H1 (cell line): Measurements from ENCODE around the gene KRTAP3-2. TPM values are rescaled to one million over a fixed set of nuclear protein-coding genes. Genes with fewer than 3 reads are reported as not detected.

Experiments used
- CTCF ChIA-PET: fragments of 300-600 bp; sonication (Branson Sonifier 250); formaldehyde crosslinking; loops from one replicate; lab custom pipeline; 2021; ENCODE audit not compliant: partially characterized antibody; lab: Charles Lee
- POLR2A ChIA-PET: fragments of 300-600 bp; sonication (Branson Sonifier 250); formaldehyde crosslinking; loops from one replicate; lab custom pipeline; 2021; ENCODE audit warnings: inconsistent platforms; ENCODE audit not compliant: partially characterized antibody; lab: Charles Lee
- DNase-seq, 2 experiments: peaks; one replicate each; pipeline versions ENCODE4 v3.0.0 to v3.0.0-alpha.2; 2010 to 2022; ENCODE audit warnings: low spot score in 2 of 2, low read depth in 1 of 2, mixed read lengths in 1 of 2
- FAIRE-seq: peaks from 2 replicates; lab custom pipeline; 2011; peaks lifted over from hg19 to GRCh38; lab: Jason Lieb, UNC
- H2AFZ ChIP-seq: 2 replicates; pipeline ENCODE4 v1.8.1; 2012; ENCODE audit warnings: low read length, inconsistent platforms
- H2AK5ac ChIP-seq: 2 replicates; pipeline ENCODE4 v1.6.1; 2013; ENCODE audit warnings: low read depth, low read length
- H2BK120ac ChIP-seq: replicated peaks from 2 replicates; pipeline ENCODE3; 2013; ENCODE audit warnings: low read depth, low read length, inconsistent platforms
- H2BK12ac ChIP-seq: 2 replicates; pipeline ENCODE4 v1.6.1; 2013; ENCODE audit warnings: low read depth, low read length
- H2BK15ac ChIP-seq: 2 replicates; pipeline ENCODE4 v1.6.1; 2013; ENCODE audit warnings: low read length
- H2BK20ac ChIP-seq: 2 replicates; pipeline ENCODE4 v1.6.1; 2013; ENCODE audit warnings: low read length
- H2BK5ac ChIP-seq: 2 replicates; pipeline ENCODE4 v1.6.1; 2013; ENCODE audit warnings: low read depth, low read length
- H3K14ac ChIP-seq: 2 replicates; pipeline ENCODE4 v1.6.1; 2013; ENCODE audit warnings: inconsistent platforms; ENCODE audit not compliant: insufficient read length
- H3K18ac ChIP-seq: 2 replicates; pipeline ENCODE4 v1.6.1; 2013; ENCODE audit warnings: low read length; ENCODE audit errors: extremely low read depth
- H3K23ac ChIP-seq: 2 replicates; pipeline ENCODE4 v1.6.1; 2013; ENCODE audit warnings: inconsistent platforms; ENCODE audit not compliant: insufficient read length
- H3K23me2 ChIP-seq: 2 replicates; pipeline ENCODE4 v1.6.1; 2013; ENCODE audit warnings: low read depth, low read length
- H3K27ac ChIP-seq: 2 replicates; pipeline ENCODE4 v1.6.1; 2011; ENCODE audit warnings: low read depth, low read length, inconsistent platforms
- H3K27me3 ChIP-seq, 4 experiments: replicated peaks in 1 of 4; 1 replicate in 1 of 4; 2 replicates in 3 of 4; pipeline versions ENCODE4 v1.6.1 to v1.8.1; 2011 to 2013; ENCODE audit warnings: low read length in 3 of 4, mild to moderate bottlenecking in 3 of 4, inconsistent platforms in 2 of 4, mixed read lengths in 2 of 4, moderate library complexity in 1 of 4; ENCODE audit not compliant: control insufficient read depth in 3 of 4, insufficient read depth in 3 of 4; ENCODE audit errors: extremely low read depth in 1 of 4
- H3K36me3 ChIP-seq, 4 experiments: 2 replicates each; pipeline versions ENCODE4 v1.6.1 to v1.8.1; 2011 to 2013; ENCODE audit warnings: mild to moderate bottlenecking in 4 of 4, low read length in 3 of 4, moderate library complexity in 2 of 4, control low read depth in 1 of 4, inconsistent platforms in 1 of 4; ENCODE audit not compliant: insufficient read depth in 4 of 4, control insufficient read depth in 2 of 4
- H3K4ac ChIP-seq: replicated peaks from 2 replicates; pipeline ENCODE3; 2013; ENCODE audit warnings: low read length, low read depth, mixed read lengths, inconsistent platforms; ENCODE audit not compliant: insufficient read length
- H3K4me1 ChIP-seq, 4 experiments: replicated peaks in 1 of 4; 1 replicate in 1 of 4; 2 replicates in 3 of 4; pipeline versions ENCODE4 v1.6.1 to v1.8.1; 2011 to 2013; ENCODE audit warnings: low read length in 3 of 4, inconsistent platforms in 2 of 4, mixed read lengths in 1 of 4; ENCODE audit not compliant: insufficient read depth in 4 of 4, control insufficient read depth in 3 of 4
- H3K4me2 ChIP-seq, 2 experiments: 2 replicates each; pipeline versions ENCODE4 v1.6.1 to v1.8.1; 2011 to 2013; ENCODE audit warnings: low read depth in 2 of 2, low read length in 2 of 2, control low read depth in 1 of 2, inconsistent platforms in 1 of 2, mild to moderate bottlenecking in 1 of 2; ENCODE audit not compliant: insufficient read depth in 1 of 2
- H3K4me3 ChIP-seq, 4 experiments: fragments of 200-600, 300-600 bp in 1 of 4; sonication (generic), shearing (Covaris generic), sonication (Bioruptor Twin) in 1 of 4; 2 replicates each; pipeline versions ENCODE4 v1.5.1 to v1.8.1; 2011 to 2016; ENCODE audit warnings: low read length in 4 of 4, low read depth in 3 of 4, control low read depth in 2 of 4, inconsistent platforms in 2 of 4, mild to moderate bottlenecking in 2 of 4, mixed read lengths in 1 of 4, moderate library complexity in 1 of 4; ENCODE audit not compliant: insufficient read depth in 2 of 4; ENCODE audit errors: extremely low read depth in 1 of 4
- H3K56ac ChIP-seq: replicated peaks from 2 replicates; pipeline ENCODE3; 2013; ENCODE audit warnings: low read depth, mild to moderate bottlenecking, mixed read lengths, low read length, inconsistent platforms; ENCODE audit not compliant: insufficient read length
- H3K79me1 ChIP-seq: 2 replicates; pipeline ENCODE4 v1.6.1; 2013; ENCODE audit warnings: low read depth, low read length, control low read depth
- H3K79me2 ChIP-seq, 2 experiments: 2 replicates each; pipeline versions ENCODE4 v1.6.1 to v1.8.1; 2012 to 2013; ENCODE audit warnings: low read length in 2 of 2, mild to moderate bottlenecking in 2 of 2, inconsistent platforms in 1 of 2; ENCODE audit not compliant: insufficient read depth in 2 of 2, control insufficient read depth in 1 of 2
- H3K9ac ChIP-seq, 4 experiments: replicated peaks in 1 of 4; 1 replicate in 1 of 4; 2 replicates in 3 of 4; pipeline versions ENCODE4 v1.6.1 to v1.8.1; 2011 to 2013; ENCODE audit warnings: low read depth in 3 of 4, low read length in 3 of 4, control low read depth in 2 of 4, mild to moderate bottlenecking in 2 of 4, moderate library complexity in 2 of 4, inconsistent platforms in 1 of 4; ENCODE audit errors: extremely low read depth in 1 of 4
- H3K9me3 ChIP-seq, 2 experiments: 2 replicates each; pipeline versions ENCODE4 v1.6.1 to v1.8.1; 2012 to 2013; ENCODE audit warnings: mild to moderate bottlenecking in 2 of 2, moderate library complexity in 2 of 2, control low read depth in 1 of 2, inconsistent platforms in 1 of 2, low read depth in 1 of 2, low read length in 1 of 2, mixed read lengths in 1 of 2; ENCODE audit not compliant: insufficient read depth in 2 of 2
- H4K20me1 ChIP-seq, 2 experiments: replicated peaks in 1 of 2; 2 replicates each; pipeline versions ENCODE3 to v1.8.1; 2011 to 2013; ENCODE audit warnings: inconsistent platforms in 2 of 2, low read length in 2 of 2, mild to moderate bottlenecking in 1 of 2; ENCODE audit not compliant: insufficient read depth in 2 of 2, control insufficient read depth in 1 of 2
- H4K5ac ChIP-seq: 2 replicates; pipeline ENCODE4 v1.6.1; 2013; ENCODE audit warnings: low read length, low read depth, mixed read lengths, inconsistent platforms; ENCODE audit not compliant: insufficient read length
- H4K8ac ChIP-seq: 2 replicates; pipeline ENCODE4 v1.8.0; 2013; ENCODE audit warnings: mild to moderate bottlenecking, moderate library complexity, low read length, inconsistent platforms; ENCODE audit not compliant: insufficient read depth; ENCODE audit errors: extremely low read depth
- H4K91ac ChIP-seq: replicated peaks from 2 replicates; pipeline ENCODE3; 2013; ENCODE audit warnings: low read length, mixed read lengths, inconsistent platforms; ENCODE audit not compliant: insufficient read length
- ASH2L ChIP-seq: fragments of 200-600, 300-600 bp; sonication (generic); IDR thresholded peaks from one replicate; pipeline ENCODE4 v1.7.1; 2017; ENCODE audit warnings: low read length
- BACH1 ChIP-seq: IDR thresholded peaks from 2 replicates; pipeline ENCODE4 v1.6.1; 2012; ENCODE audit warnings: low read length, improper control_type of control experiment
- CTBP2 ChIP-seq: IDR thresholded peaks from 2 replicates; pipeline ENCODE4 v1.7.0; 2011; ENCODE audit warnings: borderline replicate concordance, mild to moderate bottlenecking, moderate library complexity, mixed read lengths, low read length; ENCODE audit not compliant: insufficient read depth, insufficient read length
- GABPA ChIP-seq: IDR thresholded peaks from 2 replicates; pipeline ENCODE4 v1.6.1; 2011; ENCODE audit warnings: mild to moderate bottlenecking, low read length, moderate library complexity, borderline replicate concordance; ENCODE audit not compliant: insufficient read depth
- HDAC6 ChIP-seq: IDR thresholded peaks from one replicate; pipeline ENCODE4 v1.7.1; 2012; ENCODE audit warnings: low read depth, mild to moderate bottlenecking, inconsistent platforms, low read length, moderate library complexity
- PHF8 ChIP-seq: fragments of 200-600 bp; sonication (generic); conservative IDR thresholded peaks from 2 replicates; pipeline ENCODE4 v1.7.1; 2012; ENCODE audit warnings: low read depth, mild to moderate bottlenecking, inconsistent platforms, low read length, moderate library complexity
- RAD21 ChIP-seq, 2 experiments: IDR thresholded peaks in 1 of 2; conservative IDR thresholded peaks in 1 of 2; 2 replicates each; pipeline ENCODE4 v1.6.1; 2011; ENCODE audit warnings: low read depth in 2 of 2, low read length in 2 of 2, improper control_type of control experiment in 1 of 2, inconsistent platforms in 1 of 2, mild to moderate bottlenecking in 1 of 2, moderate library complexity in 1 of 2
- RXRA ChIP-seq: IDR thresholded peaks from 2 replicates; pipeline ENCODE4 v1.6.1; 2011; ENCODE audit warnings: low read depth, mild to moderate bottlenecking, low read length, moderate library complexity; ENCODE audit not compliant: insufficient read depth
- SIRT6 ChIP-seq: IDR thresholded peaks from one replicate; pipeline ENCODE4 v1.7.1; 2012; ENCODE audit warnings: low read length, inconsistent platforms
- TBP ChIP-seq: IDR thresholded peaks from 2 replicates; pipeline ENCODE4 v1.6.1; 2011; ENCODE audit warnings: low read depth, low read length, improper control_type of control experiment
- TCF12 ChIP-seq: IDR thresholded peaks from 2 replicates; pipeline ENCODE4 v1.6.1; 2011; ENCODE audit warnings: low read depth, mild to moderate bottlenecking, low read length
- ZNF274 ChIP-seq: IDR thresholded peaks from 2 replicates; pipeline ENCODE4 v1.7.0; 2012; ENCODE audit warnings: low read length, borderline replicate concordance; ENCODE audit errors: extremely low read depth
- WGBS, 2 experiments: shearing (Covaris generic) in 1 of 2; methylation state at CpG; one replicate each; pipeline versions ENCODE4 v1.1.6 to v1.1.7; 2013 to 2015; ENCODE audit warnings: low lambda C conversion rate in 2 of 2, mixed read lengths in 2 of 2, inconsistent platforms in 1 of 2, low coverage in 1 of 2, missing lambda C conversion rate in 1 of 2; ENCODE audit not compliant: insufficient replicate concordance in 2 of 2, insufficient coverage in 1 of 2, insufficient read length in 1 of 2; ENCODE audit errors: extremely low coverage in 1 of 2, missing lambda C conversion rate in 1 of 2; 5-methylcytosine and 5-hydroxymethylcytosine counted together
- polyA plus RNA-seq, 7 experiments: library from polyadenylated mRNA; depleted of rRNA in 3 of 7; stranded (reverse) in 5 of 7; unstranded in 2 of 7; fragments of >200 nt in 5 of 7; fragments of 200-250 nt in 2 of 7; gene quantifications; 1 replicate in 5 of 7; 2 replicates in 1 of 7; 4 replicates in 1 of 7; pipeline versions ENCODE4 v1.2.1 to v1.2.3, GENCODE V29; 2011 to 2013; ENCODE audit warnings: missing spikeins in 2 of 7, mixed read lengths in 2 of 7
- total RNA-seq: library from RNA; stranded (reverse); fragmentation: NEBNext Ultra II Directional; extraction: Animal tissue kit (Norgen Biotek cat#: 25700); gene quantifications from 2 replicates; pipeline ENCODE4 v1.2.1, GENCODE V29; 2021
- TF ChIP-seq, protein P1 (sequence below): IDR thresholded peaks from 2 replicates; pipeline ENCODE4 v1.6.1; 2012; ENCODE audit warnings: low read length, inconsistent platforms

Gene KRTAP3-2
- total and polyA plus RNA-seq, 2 of the 8 experiments (the other 6 are each of a cell fraction or from before 2014, with no cell fraction given), result not detected

DNA sequence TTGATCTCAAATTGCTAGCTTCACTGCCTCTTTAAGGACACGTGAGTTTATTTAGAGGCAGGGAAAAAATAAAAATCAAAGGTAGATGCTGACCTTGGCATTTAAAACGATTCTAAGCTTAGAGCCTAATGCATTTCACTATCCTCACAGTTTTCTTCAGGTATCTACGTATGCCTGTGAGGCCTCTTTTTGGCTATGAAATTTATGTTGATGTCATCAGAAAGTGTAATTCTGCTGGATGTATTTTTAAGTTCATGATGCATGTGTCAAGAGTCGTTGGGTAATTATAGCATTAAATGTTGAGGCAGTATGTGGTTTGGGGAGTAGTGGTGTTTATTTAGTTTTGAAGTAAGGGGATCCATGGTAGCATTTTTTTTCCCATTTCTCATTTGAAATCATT lies 4.2 kb upstream of the KRTAP3-2 start:
- no peak overlapping the region for H3K56ac ChIP-seq
- H2BK20ac ChIP-seq, result no peak overlapping the region
- no peaks in the 10 kb centered on the region for H3K9me3 ChIP-seq
- H3K4me2 ChIP-seq, result no peak overlapping the region
- no peaks in the 10 kb centered on the region for H3K36me3 ChIP-seq
- POLR2A ChIA-PET, result interaction anchor here (1.1 kb wide), 1 partner anchor 16 kb away, joined by 3 read pairs; no protein-coding TSS in a partner anchor
- H2BK120ac ChIP-seq, result no peak overlapping the region
- 90% methylated on average over 4 of the region's 4 CpGs; no CpG with 5 or more reads in 1 of the 2 experiments for WGBS, 2 experiments
- no peak overlapping the region for H4K5ac ChIP-seq
- no peak overlapping the region for H3K4me3 ChIP-seq
- H3K23ac ChIP-seq, result no peak overlapping the region
- H3K4ac ChIP-seq, result no peak overlapping the region
- H4K20me1 ChIP-seq, result no peaks in the 10 kb centered on the region
- H3K79me1 ChIP-seq, result no peaks in the 10 kb centered on the region
- H3K4me1 ChIP-seq, result peaks cover 0 to 5% (median 4%) of the 10 kb centered on the region in 4 experiments; a peak in 4 of 7 replicates
- CTCF ChIA-PET, result no interaction called here
- no peaks in the 10 kb centered on the region for H3K79me2 ChIP-seq
- no peak overlapping the region for H3K9ac ChIP-seq
- no peak overlapping the region for H4K91ac ChIP-seq
- DNase-seq (no peak), FAIRE-seq (no peak)
- no peak overlapping the region for H3K18ac ChIP-seq
- H2BK5ac ChIP-seq, result no peak overlapping the region
- H3K27ac ChIP-seq, result no peak overlapping the region
- no peak overlapping the region for H2AK5ac ChIP-seq
- no peak overlapping the region for H2BK12ac ChIP-seq
- no peaks in the 10 kb centered on the region for H3K27me3 ChIP-seq
- no peak overlapping the region for H2BK15ac ChIP-seq
- H3K23me2 ChIP-seq, result no peaks in the 10 kb centered on the region
- H2AFZ ChIP-seq, result no peak overlapping the region
- H4K8ac ChIP-seq, result no peak overlapping the region
- no peak overlapping the region for H3K14ac ChIP-seq
- TF ChIP-seq HDAC6 (no peak), ASH2L (no peak), TCF12 (no peak), SIRT6 (no peak), ZNF274 (no peak), BACH1 (no peak), GABPA (no peak), TBP (no peak), PHF8 (no peak), RXRA (no peak), CTBP2 (no peak), RAD21 (IDR thresholded peaks at IDR 0.05 in 1 of 2, conservative IDR thresholded peaks at IDR 0.05 in 1 of 2; ENCODE audit: low read depth in 2 of 2, low read length in 2 of 2) (no peak)
- TF ChIP-seq, protein P1, sequence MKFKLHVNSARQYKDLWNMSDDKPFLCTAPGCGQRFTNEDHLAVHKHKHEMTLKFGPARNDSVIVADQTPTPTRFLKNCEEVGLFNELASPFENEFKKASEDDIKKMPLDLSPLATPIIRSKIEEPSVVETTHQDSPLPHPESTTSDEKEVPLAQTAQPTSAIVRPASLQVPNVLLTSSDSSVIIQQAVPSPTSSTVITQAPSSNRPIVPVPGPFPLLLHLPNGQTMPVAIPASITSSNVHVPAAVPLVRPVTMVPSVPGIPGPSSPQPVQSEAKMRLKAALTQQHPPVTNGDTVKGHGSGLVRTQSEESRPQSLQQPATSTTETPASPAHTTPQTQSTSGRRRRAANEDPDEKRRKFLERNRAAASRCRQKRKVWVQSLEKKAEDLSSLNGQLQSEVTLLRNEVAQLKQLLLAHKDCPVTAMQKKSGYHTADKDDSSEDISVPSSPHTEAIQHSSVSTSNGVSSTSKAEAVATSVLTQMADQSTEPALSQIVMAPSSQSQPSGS, result no peak
